CD8-positive, alpha-beta memory T cell (primary cell): ENCODE data around the gene YIPF1. TPM values are rescaled to one million over a fixed set of nuclear protein-coding genes. Genes with fewer than 3 reads are reported as not detected.

ENCODE experiments used
- CTCF ChIA-PET: fragments of 350-600 bp; sonication (Branson Sonifier 250); formaldehyde crosslinking; loops from one replicate; lab custom pipeline; 2021; ENCODE audit warnings: antibody characterized with exemption; lab: Charles Lee
- POLR2A ChIA-PET: fragments of 350-600 bp; sonication (Branson Sonifier 250); formaldehyde crosslinking; loops from one replicate; lab custom pipeline; 2021; ENCODE audit warnings: antibody characterized with exemption; lab: Charles Lee
- DNase-seq, 5 donors: peaks; one replicate each; pipeline versions ENCODE4 v3.0.0 to v3.0.0-alpha.2; 2020 to 2022; ENCODE audit warnings: mixed read lengths in 1 of 5
- H3K27ac ChIP-seq: one replicate; pipeline ENCODE4 v1.7.0; 2013; ENCODE audit warnings: low read depth, mild to moderate bottlenecking, low read length, moderate library complexity
- H3K27me3 ChIP-seq: 2 replicates; pipeline ENCODE4 v1.7.0; 2013; ENCODE audit warnings: low read length, mild to moderate bottlenecking; ENCODE audit not compliant: insufficient read depth, poor library complexity, severe bottlenecking
- H3K36me3 ChIP-seq: 2 replicates; pipeline ENCODE4 v1.7.0; 2013; ENCODE audit warnings: mild to moderate bottlenecking, low read length, moderate library complexity; ENCODE audit not compliant: insufficient read depth
- H3K4me1 ChIP-seq: 2 replicates; pipeline ENCODE4 v1.7.0; 2013; ENCODE audit warnings: mild to moderate bottlenecking, low read length, moderate library complexity; ENCODE audit not compliant: insufficient read depth
- H3K4me3 ChIP-seq: 2 replicates; pipeline ENCODE4 v1.7.0; 2013; ENCODE audit warnings: mild to moderate bottlenecking, low read length
- H3K9me3 ChIP-seq: 2 replicates; pipeline ENCODE4 v1.7.0; 2013; ENCODE audit warnings: mild to moderate bottlenecking, low read length
- H3K27ac Mint-ChIP-seq, 8 donors: one replicate each; pipeline ENCODE4 v1.8.0; 2020 to 2021; ENCODE audit warnings: mixed read lengths in 8 of 8, mild to moderate bottlenecking in 6 of 8, inconsistent platforms in 3 of 8, moderate library complexity in 3 of 8
- H3K27me3 Mint-ChIP-seq, 2 donors: one replicate each; pipeline ENCODE4 v1.8.0; 2020 to 2021; ENCODE audit warnings: mixed read lengths in 2 of 2, mild to moderate bottlenecking in 1 of 2, moderate library complexity in 1 of 2
- H3K36me3 Mint-ChIP-seq, 3 donors: one replicate each; pipeline ENCODE4 v1.8.0; 2020 to 2021; ENCODE audit warnings: mixed read lengths in 3 of 3, inconsistent platforms in 1 of 3, mild to moderate bottlenecking in 1 of 3
- H3K4me1 Mint-ChIP-seq, 3 donors: one replicate each; pipeline ENCODE4 v1.8.0; 2020 to 2021; ENCODE audit warnings: mixed read lengths in 3 of 3, inconsistent platforms in 1 of 3, mild to moderate bottlenecking in 1 of 3
- H3K4me3 Mint-ChIP-seq, 7 donors: one replicate each; pipeline ENCODE4 v1.8.0; 2020 to 2021; ENCODE audit warnings: mixed read lengths in 7 of 7, mild to moderate bottlenecking in 6 of 7, moderate library complexity in 4 of 7, inconsistent platforms in 2 of 7
- H3K9me3 Mint-ChIP-seq, 5 donors: one replicate each; pipeline ENCODE4 v1.8.0; 2020 to 2022; ENCODE audit warnings: mixed read lengths in 5 of 5, mild to moderate bottlenecking in 3 of 5, moderate library complexity in 2 of 5, inconsistent platforms in 1 of 5
- polyA plus RNA-seq: library from polyadenylated mRNA; unstranded; fragments of 300-500 nt; fragmentation: Illumina TruSeq; gene quantifications from one replicate; pipeline ENCODE4 v1.2.3, GENCODE V29; 2021
- total RNA-seq, 2 experiments: library from RNA; stranded (reverse); gene quantifications; one replicate each; pipeline ENCODE4 v1.2.3, GENCODE V29; 2021

The YIPF1 gene
- total and polyA plus RNA-seq, 3 experiments from 2014 or later, result 17.2 to 30.7 (median 17.4) TPM

GRCh38 chr1:53929246-53929960 lies 39.8 kb upstream of the YIPF1 start:
- ChIA-PET POLR2A (no interaction called here), CTCF (interaction anchor here (0.9 kb wide), 1 partner anchor 10 kb away, joined by 4 read pairs; no protein-coding TSS in a partner anchor)
- peaks cover 6 to 63% (median 19%) of the 10 kb centered on the region in 3 donors for H3K36me3 Mint-ChIP-seq
- Histone ChIP-seq H3K27me3 (no peaks in the 10 kb centered on the region), H3K27ac (no peak overlapping the region), H3K4me3 (no peak overlapping the region), H3K9me3 (no peaks in the 10 kb centered on the region), H3K36me3 (no peaks in the 10 kb centered on the region), H3K4me1 (no peaks in the 10 kb centered on the region)
- no peaks in the 10 kb centered on the region for H3K27me3 Mint-ChIP-seq
- H3K4me3 Mint-ChIP-seq, result no peak overlapping the region
- peak overlapping the region in 5 of 8 donors; percentile 4 to 73 (median 55) for H3K27ac Mint-ChIP-seq
- peaks cover 0 to 9% (median 5%) of the 10 kb centered on the region in 3 donors for H3K4me1 Mint-ChIP-seq
- H3K9me3 Mint-ChIP-seq, result no peaks in the 10 kb centered on the region
- DNase-seq, result no peak

- no peaks in the 10 kb centered on the region for H3K4me1 ChIP-seq
- H3K9me3 ChIP-seq, result no peaks in the 10 kb centered on the region
- Mint-ChIP-seq H3K27ac (peak overlapping the region in 4 of 8 donors; percentile 5 to 70 (median 36)), H3K27me3 (no peaks in the 10 kb centered on the region), H3K4me3 (no peak overlapping the region), H3K4me1 (peaks cover 0 to 9% (median 5%) of the 10 kb centered on the region in 3 donors), H3K36me3 (peaks cover 0 to 74% (median 25%) of the 10 kb centered on the region in 3 donors), H3K9me3 (no peaks in the 10 kb centered on the region)
- CTCF ChIA-PET, result interaction anchor here (0.7 to 1.4 kb wide), 2 partner anchors 32 to 66 kb away, joined by 3 read pairs; no protein-coding TSS in a partner anchor
- H3K27me3 ChIP-seq, result no peaks in the 10 kb centered on the region
- no peak overlapping the region for H3K27ac ChIP-seq
- DNase-seq, result no peak
- no peak overlapping the region for H3K4me3 ChIP-seq
- POLR2A ChIA-PET, result no interaction called here
- H3K36me3 ChIP-seq, result no peaks in the 10 kb centered on the region
These were observed 37.8 kb upstream of the YIPF1 start for GRCh38 chr1:53927376-53927881.

GRCh38 chr1:53919675-53920066 lies 30.1 kb upstream of the YIPF1 start:
- no peak for DNase-seq
- Mint-ChIP-seq H3K27me3 (no peaks in the 10 kb centered on the region), H3K36me3 (peaks cover 0 to 64% (median 15%) of the 10 kb centered on the region in 3 donors), H3K4me1 (peaks cover 7 to 37% (median 35%) of the 10 kb centered on the region in 3 donors), H3K4me3 (no peak overlapping the region), H3K9me3 (no peaks in the 10 kb centered on the region), H3K27ac (peak overlapping the region in 7 of 8 donors; percentile 6 to 91 (median 56))
- no peaks in the 10 kb centered on the region for H3K36me3 ChIP-seq
- no peaks in the 10 kb centered on the region for H3K4me1 ChIP-seq
- POLR2A ChIA-PET, result no interaction called here
- H3K9me3 ChIP-seq, result no peaks in the 10 kb centered on the region
- H3K27me3 ChIP-seq, result no peaks in the 10 kb centered on the region
- no peak overlapping the region for H3K27ac ChIP-seq
- CTCF ChIA-PET, result no interaction called here
- H3K4me3 ChIP-seq, result no peak overlapping the region

GRCh38 chr1:53918343-53918742 lies 28.7 kb upstream of the YIPF1 start:
- Histone ChIP-seq H3K27me3 (no peaks in the 10 kb centered on the region), H3K36me3 (no peaks in the 10 kb centered on the region), H3K4me3 (no peak overlapping the region), H3K9me3 (no peaks in the 10 kb centered on the region), H3K27ac (no peak overlapping the region), H3K4me1 (no peaks in the 10 kb centered on the region)
- Mint-ChIP-seq H3K4me1 (peaks cover 7 to 37% (median 35%) of the 10 kb centered on the region in 3 donors), H3K36me3 (peaks cover 0 to 63% (median 13%) of the 10 kb centered on the region in 3 donors), H3K9me3 (no peaks in the 10 kb centered on the region), H3K4me3 (no peak overlapping the region), H3K27me3 (no peaks in the 10 kb centered on the region), H3K27ac (peak overlapping the region in 1 of 8 donors; percentile 60)
- ChIA-PET POLR2A (no interaction called here), CTCF (interaction anchor here (1.5 kb wide), 1 partner anchor 27 kb away, joined by 3 read pairs; the partner anchor contains the start of gene IFT25)
- DNase-seq, result no peak

GRCh38 chr1:53913352-53914033 lies 23.9 kb upstream of the YIPF1 start:
- no peaks in the 10 kb centered on the region for H3K27me3 Mint-ChIP-seq
- no peaks in the 10 kb centered on the region for H3K4me1 ChIP-seq
- H3K4me3 Mint-ChIP-seq, result no peak overlapping the region
- no peaks in the 10 kb centered on the region for H3K27me3 ChIP-seq
- no peak overlapping the region for H3K27ac ChIP-seq
- DNase-seq, result no peak
- H3K4me1 Mint-ChIP-seq, result peaks cover 0 to 20% (median 19%) of the 10 kb centered on the region in 3 donors
- ChIA-PET POLR2A (no interaction called here), CTCF (no interaction called here)
- H3K36me3 ChIP-seq, result no peaks in the 10 kb centered on the region
- no peak overlapping the region for H3K4me3 ChIP-seq
- peaks cover 3 to 47% (median 10%) of the 10 kb centered on the region in 3 donors for H3K36me3 Mint-ChIP-seq
- peak overlapping the region in 5 of 8 donors; percentile 8 to 55 (median 23) for H3K27ac Mint-ChIP-seq
- no peaks in the 10 kb centered on the region for H3K9me3 ChIP-seq
- H3K9me3 Mint-ChIP-seq, result no peaks in the 10 kb centered on the region

DNA sequence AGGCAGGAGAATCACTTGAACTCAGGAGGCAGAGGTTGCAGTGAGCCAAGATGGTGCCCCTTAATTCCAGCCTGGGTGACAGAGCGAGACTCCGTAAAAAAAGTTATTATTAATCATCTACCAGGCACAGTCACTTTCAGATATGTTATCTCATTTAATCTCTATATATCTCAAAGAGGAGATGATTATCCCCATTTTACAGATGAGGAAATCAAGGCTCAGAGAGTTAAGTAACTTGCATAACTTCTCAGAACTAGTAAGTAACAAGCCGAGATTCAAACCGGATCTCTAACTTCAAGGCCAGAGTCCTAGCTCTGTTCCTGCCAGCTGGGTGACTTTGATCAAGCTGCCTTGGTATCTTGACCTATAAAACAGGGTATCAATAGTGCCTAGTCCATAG lies 21.8 kb upstream of the YIPF1 start:
- peak overlapping the region in 1 of 8 donors; percentile 29 for H3K27ac Mint-ChIP-seq
- Histone ChIP-seq H3K4me3 (no peak overlapping the region), H3K27ac (no peak overlapping the region), H3K27me3 (no peaks in the 10 kb centered on the region), H3K9me3 (no peaks in the 10 kb centered on the region), H3K4me1 (no peaks in the 10 kb centered on the region), H3K36me3 (no peaks in the 10 kb centered on the region)
- H3K36me3 Mint-ChIP-seq, result peaks cover 3 to 41% (median 7%) of the 10 kb centered on the region in 3 donors
- H3K27me3 Mint-ChIP-seq, result no peaks in the 10 kb centered on the region
- ChIA-PET POLR2A (no interaction called here), CTCF (no interaction called here)
- H3K9me3 Mint-ChIP-seq, result no peaks in the 10 kb centered on the region
- peaks cover 0 to 12% (median 9%) of the 10 kb centered on the region in 3 donors for H3K4me1 Mint-ChIP-seq
- no peak for DNase-seq
- no peak overlapping the region for H3K4me3 Mint-ChIP-seq

GRCh38 chr1:53909946-53910345 lies 20.3 kb upstream of the YIPF1 start:
- Mint-ChIP-seq H3K36me3 (peaks cover 3 to 33% (median 4%) of the 10 kb centered on the region in 3 donors), H3K27me3 (no peaks in the 10 kb centered on the region), H3K4me3 (no peak overlapping the region), H3K27ac (no peak overlapping the region), H3K4me1 (no peaks in the 10 kb centered on the region), H3K9me3 (no peaks in the 10 kb centered on the region)
- Histone ChIP-seq H3K27ac (no peak overlapping the region), H3K9me3 (no peaks in the 10 kb centered on the region), H3K4me3 (no peak overlapping the region), H3K4me1 (no peaks in the 10 kb centered on the region), H3K36me3 (no peaks in the 10 kb centered on the region), H3K27me3 (no peaks in the 10 kb centered on the region)
- DNase-seq, result no peak
- CTCF ChIA-PET, result no interaction called here
- POLR2A ChIA-PET, result no interaction called here

GRCh38 chr1:53906121-53906520 lies 16.5 kb upstream of the YIPF1 start:
- H3K9me3 Mint-ChIP-seq, result no peaks in the 10 kb centered on the region
- peaks cover 0 to 2% of the 10 kb centered on the region in 2 donors for H3K27me3 Mint-ChIP-seq
- Histone ChIP-seq H3K36me3 (no peaks in the 10 kb centered on the region), H3K27me3 (no peaks in the 10 kb centered on the region), H3K4me3 (no peak overlapping the region), H3K9me3 (no peaks in the 10 kb centered on the region), H3K4me1 (no peaks in the 10 kb centered on the region), H3K27ac (no peak overlapping the region)
- no peak for DNase-seq
- H3K36me3 Mint-ChIP-seq, result peaks cover 0 to 11% (median 1%) of the 10 kb centered on the region in 3 donors
- ChIA-PET POLR2A (no interaction called here), CTCF (no interaction called here)
- H3K27ac Mint-ChIP-seq, result peak overlapping the region in 1 of 8 donors; percentile 46
- H3K4me1 Mint-ChIP-seq, result no peaks in the 10 kb centered on the region
- H3K4me3 Mint-ChIP-seq, result no peak overlapping the region
